CD4-positive, alpha-beta T cell treated with Interleukin-17A for 1 hour (primary cell): ENCODE measurements around the gene APOBEC3H.
A peak's percentile ranks its signal among the peaks of the same experiment; 100 is the strongest.
"Not testable (repeated sequence)": the region's sequence is repeated elsewhere in the genome, so short reads cannot be mapped to it uniquely, and the experiment has no call there.

Source experiments
- DNase-seq: peaks from one replicate; pipeline ENCODE4 v3.0.0-alpha.2; 2020

APOBEC3H gene

GRCh38 chr22:39097098-39098020 lies at the start of gene APOBEC3H:
APOBEC3H (plus strand) TSS chr22:39097244; CDS start chr22:39100279, 3,035 bp downstream.
- DNase-seq, result peak; percentile 65

- not testable (repeated sequence) for DNase-seq
These were observed 47.6 kb upstream of the APOBEC3H start for GRCh38 chr22:39049486-39049885.

GRCh38 chr22:39051844-39052495 lies 45.1 kb upstream of the APOBEC3H start:
- not testable (repeated sequence) for DNase-seq

GRCh38 chr22:39055658-39056057 lies 41.4 kb upstream of the APOBEC3H start:
- no peak for DNase-seq

- not testable (repeated sequence) for DNase-seq
These were observed 35.8 kb upstream of the APOBEC3H start for GRCh38 chr22:39061290-39061689.

- not testable (repeated sequence) for DNase-seq
These were observed 35.1 kb upstream of the APOBEC3H start for GRCh38 chr22:39061951-39062350.

GRCh38 chr22:39063904-39064303 lies 33.1 kb upstream of the APOBEC3H start:
- not testable (repeated sequence) for DNase-seq

GRCh38 chr22:39066442-39067276 lies 30.4 kb upstream of the APOBEC3H start:
- DNase-seq, result not testable (repeated sequence)

- DNase-seq, result no peak
These were observed 28.8 kb upstream of the APOBEC3H start for GRCh38 chr22:39068033-39068785.

- DNase-seq, result no peak
These were observed 26.9 kb upstream of the APOBEC3H start for GRCh38 chr22:39070186-39070585.

GRCh38 chr22:39072581-39072981 lies 24.5 kb upstream of the APOBEC3H start:
- DNase-seq, result not testable (repeated sequence)

- no peak for DNase-seq
These were observed 23.1 kb upstream of the APOBEC3H start for GRCh38 chr22:39073981-39074380.

- DNase-seq, result not testable (repeated sequence)
These were observed 20.7 kb upstream of the APOBEC3H start for GRCh38 chr22:39076155-39077025.

- DNase-seq, result peak; percentile 80
These were observed 19.8 kb upstream of the APOBEC3H start, which contains the start of gene APOBEC3G for GRCh38 chr22:39077026-39077840. APOBEC3G (plus strand) TSS chr22:39077275; CDS start chr22:39077362, 87 bp downstream.

GRCh38 chr22:39077912-39078311 lies 19.1 kb upstream of the APOBEC3H start:
- not testable (repeated sequence) for DNase-seq

- DNase-seq, result peak; percentile 55
These were observed 18.7 kb upstream of the APOBEC3H start for GRCh38 chr22:39078329-39078728.

- DNase-seq, result peak; percentile 46
These were observed 17.9 kb upstream of the APOBEC3H start for GRCh38 chr22:39079054-39079637.

- DNase-seq, result peak; percentile 70
These were observed 16.8 kb upstream of the APOBEC3H start for GRCh38 chr22:39080052-39080762.

- DNase-seq, result no peak
These were observed 16.0 kb upstream of the APOBEC3H start for GRCh38 chr22:39081016-39081415.
